ENCODE results near the gene PHACTR1. TPM values are rescaled to one million over a fixed set of nuclear protein-coding genes. Genes with fewer than 3 reads are reported as not detected.

PHACTR1 gene
- total RNA-seq, 1 donor from 2014 or later = 0.26 TPM

GRCh38 chr6:13032566-13032965 lies 316.0 kb downstream of the PHACTR1 start:
- Mint-ChIP-seq H3K36me3 (ENCODE audit: low read depth) (no peaks in the 10 kb centered on the region), H3K4me1 (no peaks in the 10 kb centered on the region), H3K9me3 (no peaks in the 10 kb centered on the region), H3K27me3 (peaks cover 24% of the 10 kb centered on the region), H3K27ac (no peak overlapping the region), H3K4me3 (no peak overlapping the region)
- DNase-seq = no peak
- intact Hi-C loops (cut with micrococcal nuclease) = no loop called here

- intact Hi-C loops (cut with micrococcal nuclease) = no loop called here
Measured at GRCh38 chr6:13033145-13033544, 316.6 kb downstream of the PHACTR1 start.

GRCh38 chr6:13034316-13034715 lies 317.7 kb downstream of the PHACTR1 start:
- Mint-ChIP-seq H3K27me3 (peaks cover 17% of the 10 kb centered on the region), H3K4me3 (no peak overlapping the region), H3K36me3 (ENCODE audit: low read depth) (no peaks in the 10 kb centered on the region), H3K27ac (no peak overlapping the region), H3K4me1 (no peaks in the 10 kb centered on the region), H3K9me3 (no peaks in the 10 kb centered on the region)
- DNase-seq = no peak
- intact Hi-C loops (cut with micrococcal nuclease) = no loop called here

More at GRCh38 chr6:13033145-13033544, 316.6 kb downstream of the PHACTR1 start:
- Mint-ChIP-seq H3K4me1 (no peaks in the 10 kb centered on the region), H3K27ac (no peak overlapping the region), H3K4me3 (no peak overlapping the region), H3K36me3 (ENCODE audit: low read depth) (no peaks in the 10 kb centered on the region), H3K27me3 (peaks cover 25% of the 10 kb centered on the region), H3K9me3 (no peaks in the 10 kb centered on the region)
- DNase-seq = no peak

GRCh38 chr6:13035606-13036005 lies 319.0 kb downstream of the PHACTR1 start:
- no peak for DNase-seq
- H3K9me3 Mint-ChIP-seq = no peaks in the 10 kb centered on the region
- no peaks in the 10 kb centered on the region for H3K4me1 Mint-ChIP-seq
- H3K27me3 Mint-ChIP-seq = peaks cover 22% of the 10 kb centered on the region
- no peak overlapping the region for H3K4me3 Mint-ChIP-seq
- H3K36me3 Mint-ChIP-seq (ENCODE audit: low read depth) = no peaks in the 10 kb centered on the region
- H3K27ac Mint-ChIP-seq = no peak overlapping the region
- intact Hi-C loops (cut with micrococcal nuclease) = no loop called here

GRCh38 chr6:13038315-13038714 lies 321.7 kb downstream of the PHACTR1 start:
- no peak for DNase-seq
- H3K36me3 Mint-ChIP-seq (ENCODE audit: low read depth) = no peaks in the 10 kb centered on the region
- H3K4me3 Mint-ChIP-seq = no peak overlapping the region
- H3K9me3 Mint-ChIP-seq = no peaks in the 10 kb centered on the region
- no peak overlapping the region for H3K27ac Mint-ChIP-seq
- peaks cover 13% of the 10 kb centered on the region for H3K27me3 Mint-ChIP-seq
- H3K4me1 Mint-ChIP-seq = peaks cover 2% of the 10 kb centered on the region
- intact Hi-C loops (cut with micrococcal nuclease) = no loop called here

- Mint-ChIP-seq H3K9me3 (no peaks in the 10 kb centered on the region), H3K4me3 (no peak overlapping the region), H3K27me3 (peaks cover 13% of the 10 kb centered on the region), H3K36me3 (ENCODE audit: low read depth) (no peaks in the 10 kb centered on the region), H3K27ac (no peak overlapping the region), H3K4me1 (peaks cover 2% of the 10 kb centered on the region)
- intact Hi-C loops (cut with micrococcal nuclease) = no loop called here
- DNase-seq = no peak
Measured at GRCh38 chr6:13038741-13039190, 322.2 kb downstream of the PHACTR1 start.

- no peaks in the 10 kb centered on the region for H3K36me3 Mint-ChIP-seq (ENCODE audit: low read depth)
- DNase-seq = no peak
- H3K27ac Mint-ChIP-seq = no peak overlapping the region
- H3K4me3 Mint-ChIP-seq = no peak overlapping the region
- intact Hi-C loops (cut with micrococcal nuclease) = no loop called here
- H3K9me3 Mint-ChIP-seq = no peaks in the 10 kb centered on the region
- H3K4me1 Mint-ChIP-seq = peaks cover 2% of the 10 kb centered on the region
- H3K27me3 Mint-ChIP-seq = peaks cover 9% of the 10 kb centered on the region
Measured at GRCh38 chr6:13044390-13044789, 327.8 kb downstream of the PHACTR1 start.

GRCh38 chr6:13044896-13045295 lies 328.3 kb downstream of the PHACTR1 start:
- Mint-ChIP-seq H3K27ac (no peak overlapping the region), H3K27me3 (peaks cover 8% of the 10 kb centered on the region), H3K4me3 (no peak overlapping the region), H3K36me3 (ENCODE audit: low read depth) (no peaks in the 10 kb centered on the region), H3K4me1 (peaks cover 2% of the 10 kb centered on the region), H3K9me3 (no peaks in the 10 kb centered on the region)
- intact Hi-C loops (cut with micrococcal nuclease) = no loop called here
- no peak for DNase-seq

GRCh38 chr6:13045676-13046075 lies 329.1 kb downstream of the PHACTR1 start:
- H3K27me3 Mint-ChIP-seq = peaks cover 9% of the 10 kb centered on the region

GRCh38 chr6:13046084-13046483 lies 329.5 kb downstream of the PHACTR1 start:
- peaks cover 2% of the 10 kb centered on the region for H3K4me1 Mint-ChIP-seq
- DNase-seq = no peak
- H3K36me3 Mint-ChIP-seq (ENCODE audit: low read depth) = no peaks in the 10 kb centered on the region
- H3K9me3 Mint-ChIP-seq = no peaks in the 10 kb centered on the region
- peaks cover 9% of the 10 kb centered on the region for H3K27me3 Mint-ChIP-seq
- intact Hi-C loops (cut with micrococcal nuclease) = no loop called here
- H3K27ac Mint-ChIP-seq = no peak overlapping the region
- no peak overlapping the region for H3K4me3 Mint-ChIP-seq

More at GRCh38 chr6:13045676-13046075, 329.1 kb downstream of the PHACTR1 start:
- no peak for DNase-seq
- Mint-ChIP-seq H3K4me3 (no peak overlapping the region), H3K9me3 (no peaks in the 10 kb centered on the region), H3K27ac (no peak overlapping the region), H3K36me3 (ENCODE audit: low read depth) (no peaks in the 10 kb centered on the region), H3K4me1 (peaks cover 2% of the 10 kb centered on the region)
- intact Hi-C loops (cut with micrococcal nuclease) = no loop called here

- Mint-ChIP-seq H3K27ac (no peak overlapping the region), H3K9me3 (no peaks in the 10 kb centered on the region), H3K36me3 (ENCODE audit: low read depth) (no peaks in the 10 kb centered on the region), H3K27me3 (peaks cover 12% of the 10 kb centered on the region), H3K4me3 (no peak overlapping the region), H3K4me1 (no peaks in the 10 kb centered on the region)
- no peak for DNase-seq
- intact Hi-C loops (cut with micrococcal nuclease) = no loop called here
Measured at GRCh38 chr6:13048113-13048512, 331.5 kb downstream of the PHACTR1 start.

- intact Hi-C loops (cut with micrococcal nuclease) = no loop called here
- Mint-ChIP-seq H3K4me3 (no peak overlapping the region), H3K4me1 (no peaks in the 10 kb centered on the region), H3K27me3 (peaks cover 12% of the 10 kb centered on the region), H3K27ac (no peak overlapping the region), H3K36me3 (ENCODE audit: low read depth) (no peaks in the 10 kb centered on the region), H3K9me3 (no peaks in the 10 kb centered on the region)
- DNase-seq = no peak
Measured at GRCh38 chr6:13049666-13050254, 333.2 kb downstream of the PHACTR1 start.

- no peak for DNase-seq
- Mint-ChIP-seq H3K27me3 (peaks cover 17% of the 10 kb centered on the region), H3K27ac (no peak overlapping the region), H3K36me3 (ENCODE audit: low read depth) (no peaks in the 10 kb centered on the region), H3K4me3 (no peak overlapping the region), H3K9me3 (no peaks in the 10 kb centered on the region), H3K4me1 (no peaks in the 10 kb centered on the region)
- intact Hi-C loops (cut with micrococcal nuclease) = no loop called here
Measured at GRCh38 chr6:13053006-13053461, 336.5 kb downstream of the PHACTR1 start.

- H3K27ac Mint-ChIP-seq = no peak overlapping the region
- H3K4me3 Mint-ChIP-seq = no peak overlapping the region
- intact Hi-C loops (cut with micrococcal nuclease) = no loop called here
- no peaks in the 10 kb centered on the region for H3K4me1 Mint-ChIP-seq
- H3K27me3 Mint-ChIP-seq = peaks cover 8% of the 10 kb centered on the region
- no peak for DNase-seq
- no peaks in the 10 kb centered on the region for H3K9me3 Mint-ChIP-seq
- H3K36me3 Mint-ChIP-seq (ENCODE audit: low read depth) = no peaks in the 10 kb centered on the region
Measured at GRCh38 chr6:13058051-13058450, 341.5 kb downstream of the PHACTR1 start.

- no peaks in the 10 kb centered on the region for H3K9me3 Mint-ChIP-seq
- intact Hi-C loops (cut with micrococcal nuclease) = no loop called here
Measured at GRCh38 chr6:13059026-13059425, 342.5 kb downstream of the PHACTR1 start.

More at GRCh38 chr6:13059026-13059425, 342.5 kb downstream of the PHACTR1 start:
- no peak overlapping the region for H3K27ac Mint-ChIP-seq
- no peaks in the 10 kb centered on the region for H3K36me3 Mint-ChIP-seq (ENCODE audit: low read depth)
- H3K4me3 Mint-ChIP-seq = no peak overlapping the region
- no peaks in the 10 kb centered on the region for H3K4me1 Mint-ChIP-seq
- no peak for DNase-seq
- peaks cover 8% of the 10 kb centered on the region for H3K27me3 Mint-ChIP-seq
